Loucy (cell line): ENCODE results near the gene PRRC2B.
"Not testable (repeated sequence)": the region's sequence is repeated elsewhere in the genome, so short reads cannot be mapped to it uniquely, and the experiment has no call there.

Source experiments
- H2AFZ ChIP-seq: fragments of 200-600 bp; sonication (generic); 2 replicates; pipeline ENCODE4 v1.6.0; 2016; ENCODE audit warnings: antibody characterized with exemption, mild to moderate bottlenecking, low read length, moderate library complexity
- H3F3A ChIP-seq: fragments of 200-600 bp; 2 replicates; pipeline ENCODE4 v1.6.0; 2016; ENCODE audit warnings: antibody characterized with exemption, low read depth, mild to moderate bottlenecking
- H3K27me3 ChIP-seq: fragments of 200-600 bp; sonication (generic); 2 replicates; pipeline ENCODE4 v1.6.1; 2014; ENCODE audit warnings: low read length, mild to moderate bottlenecking; ENCODE audit not compliant: insufficient read depth, poor library complexity, severe bottlenecking
- H3K36me3 ChIP-seq: fragments of 200-600 bp; sonication (generic); 2 replicates; pipeline ENCODE4 v1.6.1; 2016; ENCODE audit warnings: low read length; ENCODE audit not compliant: insufficient read depth
- H3K4me1 ChIP-seq: fragments of 200-600 bp; sonication (generic); 2 replicates; pipeline ENCODE4 v1.5.1; 2014; ENCODE audit warnings: low read length, mild to moderate bottlenecking; ENCODE audit not compliant: insufficient read depth, poor library complexity, severe bottlenecking
- H3K4me2 ChIP-seq: fragments of 200-600 bp; sonication (generic); 2 replicates; pipeline ENCODE4 v1.6.0; 2014; ENCODE audit warnings: antibody characterized with exemption, low read length, low read depth, mild to moderate bottlenecking; ENCODE audit not compliant: poor library complexity, severe bottlenecking
- H3K4me3 ChIP-seq: fragments of 200-600 bp; sonication (generic); 2 replicates; pipeline ENCODE4 v1.5.1; 2014; ENCODE audit warnings: low read length, mild to moderate bottlenecking, mixed read lengths; ENCODE audit not compliant: poor library complexity, severe bottlenecking
- H3K79me2 ChIP-seq: fragments of 200-600 bp; sonication (generic); 2 replicates; pipeline ENCODE4 v1.6.1; 2014; ENCODE audit warnings: low read length; ENCODE audit not compliant: insufficient read depth
- H3K9ac ChIP-seq: fragments of 200-600 bp; sonication (generic); 2 replicates; pipeline ENCODE4 v1.6.0; 2014; ENCODE audit warnings: mild to moderate bottlenecking, low read depth, low read length, moderate library complexity; ENCODE audit not compliant: poor library complexity, severe bottlenecking
- H3K9me2 ChIP-seq: fragments of 200-600 bp; sonication (generic); replicated peaks from 2 replicates; pipeline ENCODE4 v1.6.1; 2016; ENCODE audit warnings: low read depth, low read length, mixed read lengths
- H3K9me3 ChIP-seq: fragments of 200-600 bp; sonication (generic); 2 replicates; pipeline ENCODE4 v1.6.1; 2014; ENCODE audit warnings: mild to moderate bottlenecking, antibody characterized with exemption, low read length, low read depth; ENCODE audit not compliant: insufficient read depth
- H4K20me1 ChIP-seq: fragments of 200-600 bp; sonication (generic); 2 replicates; pipeline ENCODE4 v1.6.0; 2014; ENCODE audit warnings: antibody characterized with exemption, low read length, mild to moderate bottlenecking; ENCODE audit not compliant: insufficient read depth, poor library complexity, severe bottlenecking
- EZH2phosphoT487 ChIP-seq: fragments of 200-600 bp; IDR thresholded peaks from 2 replicates; pipeline ENCODE4 v1.6.1; 2018; ENCODE audit warnings: antibody characterized with exemption, mild to moderate bottlenecking, moderate library complexity, borderline replicate concordance
- TF ChIP-seq, protein P1 (sequence below): fragments of 200-600 bp; sonication (generic); conservative IDR thresholded peaks from 2 replicates; pipeline ENCODE4 v1.5.1; 2014; ENCODE audit warnings: mild to moderate bottlenecking, antibody characterized with exemption, low read length

PRRC2B gene

DNA sequence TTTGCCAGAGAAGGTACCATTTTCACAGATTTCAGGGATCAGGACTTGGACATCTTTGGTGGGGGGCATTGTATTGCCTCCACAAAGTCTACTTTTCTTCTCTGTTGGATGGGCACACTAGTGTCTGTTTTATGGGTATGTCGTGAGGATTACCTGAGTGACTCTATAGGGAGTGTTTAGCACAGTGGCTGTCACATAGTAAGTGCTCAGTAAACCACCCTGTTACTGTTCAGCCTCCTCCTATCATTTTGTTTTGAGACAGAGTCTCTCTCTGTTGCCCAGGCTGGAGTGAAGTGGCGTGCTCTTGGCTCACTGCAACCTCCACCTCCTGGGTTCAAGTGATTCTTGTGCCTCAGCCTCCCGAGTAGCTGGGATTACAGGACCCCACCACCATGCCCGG is 2.4 kb upstream of the PRRC2B start:
- Histone ChIP-seq H4K20me1 (peaks cover 20% of the 10 kb centered on the region), H3K9me2 (no peaks in the 10 kb centered on the region), H3K9ac (no peak overlapping the region), H3K79me2 (peaks cover 21% of the 10 kb centered on the region), H3K4me2 (no peak overlapping the region), H3F3A (peaks cover 9% of the 10 kb centered on the region), H3K4me3 (no peak overlapping the region), H2AFZ (no peak overlapping the region), H3K36me3 (no peaks in the 10 kb centered on the region), H3K9me3 (no peaks in the 10 kb centered on the region), H3K4me1 (peaks cover 15% of the 10 kb centered on the region), H3K27me3 (no peaks in the 10 kb centered on the region)
- TF ChIP-seq, protein P1, sequence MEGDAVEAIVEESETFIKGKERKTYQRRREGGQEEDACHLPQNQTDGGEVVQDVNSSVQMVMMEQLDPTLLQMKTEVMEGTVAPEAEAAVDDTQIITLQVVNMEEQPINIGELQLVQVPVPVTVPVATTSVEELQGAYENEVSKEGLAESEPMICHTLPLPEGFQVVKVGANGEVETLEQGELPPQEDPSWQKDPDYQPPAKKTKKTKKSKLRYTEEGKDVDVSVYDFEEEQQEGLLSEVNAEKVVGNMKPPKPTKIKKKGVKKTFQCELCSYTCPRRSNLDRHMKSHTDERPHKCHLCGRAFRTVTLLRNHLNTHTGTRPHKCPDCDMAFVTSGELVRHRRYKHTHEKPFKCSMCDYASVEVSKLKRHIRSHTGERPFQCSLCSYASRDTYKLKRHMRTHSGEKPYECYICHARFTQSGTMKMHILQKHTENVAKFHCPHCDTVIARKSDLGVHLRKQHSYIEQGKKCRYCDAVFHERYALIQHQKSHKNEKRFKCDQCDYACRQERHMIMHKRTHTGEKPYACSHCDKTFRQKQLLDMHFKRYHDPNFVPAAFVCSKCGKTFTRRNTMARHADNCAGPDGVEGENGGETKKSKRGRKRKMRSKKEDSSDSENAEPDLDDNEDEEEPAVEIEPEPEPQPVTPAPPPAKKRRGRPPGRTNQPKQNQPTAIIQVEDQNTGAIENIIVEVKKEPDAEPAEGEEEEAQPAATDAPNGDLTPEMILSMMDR, result no peak
- no peak for TF ChIP-seq EZH2phosphoT487

DNA sequence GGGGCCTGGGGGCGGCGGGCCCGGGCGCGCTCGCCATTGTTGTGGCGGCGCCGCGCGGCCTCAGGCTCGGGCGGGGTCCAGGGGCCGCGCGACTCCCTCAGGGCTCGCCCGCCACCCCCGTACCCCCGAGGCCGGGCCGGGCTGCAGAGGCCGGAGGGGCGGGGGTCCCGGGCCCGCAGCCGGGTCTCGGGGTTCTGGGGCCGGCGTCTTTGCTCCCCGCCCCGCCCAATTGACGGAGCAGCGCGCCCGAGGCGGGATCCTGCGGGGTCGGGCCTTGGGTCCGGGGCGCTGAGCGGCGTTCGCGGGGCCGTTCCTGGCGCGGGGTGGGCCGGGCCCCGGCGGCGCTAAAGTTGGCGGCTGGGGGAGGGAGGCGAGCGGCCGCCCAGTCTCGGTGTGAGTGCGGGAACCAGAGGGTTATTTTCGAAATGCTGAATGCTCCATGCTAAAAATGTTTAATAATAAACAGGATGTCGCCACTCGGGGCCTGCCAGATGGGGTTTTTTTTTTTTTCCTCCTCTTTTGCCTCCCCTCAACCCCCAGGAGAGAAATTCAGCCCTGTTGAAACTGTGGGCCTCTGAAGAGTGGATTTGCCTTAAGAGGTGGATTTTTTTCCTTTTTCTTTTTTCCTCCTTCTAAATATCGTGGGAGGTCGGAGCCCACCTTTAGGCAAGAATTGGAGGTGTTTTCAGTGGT is 724 bp downstream of the PRRC2B start:
- Histone ChIP-seq H3K4me3 (peak overlapping the region; percentile 82), H3K9ac (peak overlapping the region; percentile 96), H2AFZ (no peak overlapping the region), H3K79me2 (peaks cover 49% of the 10 kb centered on the region), H3K9me3 (no peaks in the 10 kb centered on the region), H3K9me2 (no peaks in the 10 kb centered on the region), H4K20me1 (peaks cover 45% of the 10 kb centered on the region), H3K27me3 (no peaks in the 10 kb centered on the region), H3K4me2 (peak overlapping the region; percentile 94), H3F3A (peaks cover 21% of the 10 kb centered on the region), H3K36me3 (no peaks in the 10 kb centered on the region), H3K4me1 (peaks cover 41% of the 10 kb centered on the region)
- TF ChIP-seq EZH2phosphoT487, result no peak
- TF ChIP-seq, protein P1, result no peak

DNA sequence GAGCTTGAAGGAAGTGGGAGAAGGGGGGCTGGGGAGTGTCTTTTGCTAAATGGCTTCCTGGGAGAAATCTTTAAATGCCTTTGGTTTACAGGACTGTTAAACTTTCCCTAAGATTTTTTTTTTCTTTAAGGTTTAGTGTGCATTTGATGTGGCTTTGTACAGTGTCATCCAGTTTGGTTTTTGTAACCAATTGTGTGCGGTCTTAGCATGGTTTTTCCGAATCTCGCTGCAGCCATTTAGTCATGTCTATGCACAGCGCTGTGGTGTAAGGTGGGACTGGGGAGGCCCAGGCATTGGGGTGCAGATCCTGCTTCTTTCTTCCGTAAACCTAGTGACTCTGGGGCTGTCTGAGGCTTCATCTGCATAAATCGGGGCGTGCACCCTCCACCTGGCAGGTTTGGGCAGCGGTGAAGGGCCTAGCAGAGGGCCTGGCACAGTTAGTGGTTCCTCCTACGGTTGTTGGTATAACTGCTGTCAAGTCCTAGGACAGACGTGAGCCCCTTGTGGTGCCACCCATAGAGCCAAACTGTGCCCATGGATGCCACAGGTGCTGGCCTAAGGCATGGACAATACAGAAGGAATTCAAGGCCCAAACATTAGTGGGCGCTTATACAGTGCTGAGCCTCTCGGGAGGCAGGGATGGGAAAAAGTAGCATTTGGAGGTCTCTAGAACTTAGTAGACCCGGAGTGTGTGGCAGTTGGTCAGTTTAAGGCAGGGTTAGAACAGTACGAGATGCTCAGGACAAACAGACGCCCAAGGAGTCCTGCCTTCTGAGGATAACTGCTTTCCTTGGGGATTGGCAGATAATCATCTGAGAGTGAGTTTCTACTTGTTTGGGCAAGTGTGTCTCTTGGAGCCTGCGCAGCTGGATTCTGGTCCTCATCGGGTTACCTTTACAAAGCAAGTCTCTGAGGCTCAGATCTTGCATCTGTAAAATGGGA is 1.5 kb downstream of the PRRC2B start:
- H3K36me3 ChIP-seq, result no peaks in the 10 kb centered on the region
- peak overlapping the region; percentile 96 for H3K9ac ChIP-seq
- no peaks in the 10 kb centered on the region for H3K9me2 ChIP-seq
- H3K9me3 ChIP-seq, result no peaks in the 10 kb centered on the region
- H3K4me2 ChIP-seq, result peak overlapping the region; percentile 94
- no peak overlapping the region for H2AFZ ChIP-seq
- no peaks in the 10 kb centered on the region for H3K27me3 ChIP-seq
- TF ChIP-seq, protein P1, result no peak; the same call in 1 of the 2 replicates
- no peak for TF ChIP-seq EZH2phosphoT487
- H3K4me1 ChIP-seq, result peaks cover 47% of the 10 kb centered on the region
- H4K20me1 ChIP-seq, result peaks cover 53% of the 10 kb centered on the region
- peak overlapping the region; percentile 82 for H3K4me3 ChIP-seq
- peaks cover 21% of the 10 kb centered on the region for H3F3A ChIP-seq
- peaks cover 57% of the 10 kb centered on the region for H3K79me2 ChIP-seq

DNA sequence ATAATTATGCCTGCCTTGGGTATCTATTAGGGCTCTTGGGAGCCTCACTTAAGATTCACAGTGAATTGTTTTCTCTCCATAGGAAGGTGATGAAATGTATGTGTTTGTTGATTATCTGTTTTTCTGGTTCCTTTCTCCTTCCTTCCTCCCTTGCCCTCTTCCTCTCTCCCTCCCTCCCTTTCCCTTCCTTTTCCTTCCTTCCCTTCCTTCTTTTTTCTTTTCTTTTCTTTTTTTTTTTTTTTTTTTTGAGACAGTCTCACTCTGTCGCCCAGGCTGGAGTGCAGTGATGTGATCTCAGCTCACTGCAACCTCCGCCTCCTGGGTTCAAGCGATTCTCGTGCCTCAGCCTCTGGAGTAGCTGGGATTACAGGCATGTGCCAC is 2.2 kb downstream of the PRRC2B start:
- peaks cover 64% of the 10 kb centered on the region for H3K79me2 ChIP-seq
- H3K4me2 ChIP-seq, result peak overlapping the region; percentile 94
- H3K36me3 ChIP-seq, H3K9me3 ChIP-seq, H3K9me2 ChIP-seq, H2AFZ ChIP-seq, H3K27me3 ChIP-seq: not testable (repeated sequence)
- H3K4me3 ChIP-seq, result peak overlapping the region; percentile 82
- peaks cover 21% of the 10 kb centered on the region for H3F3A ChIP-seq
- peaks cover 54% of the 10 kb centered on the region for H3K4me1 ChIP-seq
- peak overlapping the region; percentile 96 for H3K9ac ChIP-seq
- H4K20me1 ChIP-seq, result peaks cover 60% of the 10 kb centered on the region
